Tongue (tissue), 2 donors: ENCODE data around the gene P2RX7. TPM values are rescaled to one million over a fixed set of nuclear protein-coding genes. Genes with fewer than 3 reads are reported as not detected.

Source experiments
- DNase-seq: peaks from one replicate; pipeline ENCODE4 v3.0.0-alpha.2; 2015
- total RNA-seq: library from RNA; depleted of rRNA; stranded (reverse); fragments of >200 nt; gene quantifications from one replicate; pipeline ENCODE4 v1.2.3, GENCODE V29; 2014

Gene P2RX7
- total RNA-seq, 1 donor from 2014 or later, result 2.3 TPM

DNA sequence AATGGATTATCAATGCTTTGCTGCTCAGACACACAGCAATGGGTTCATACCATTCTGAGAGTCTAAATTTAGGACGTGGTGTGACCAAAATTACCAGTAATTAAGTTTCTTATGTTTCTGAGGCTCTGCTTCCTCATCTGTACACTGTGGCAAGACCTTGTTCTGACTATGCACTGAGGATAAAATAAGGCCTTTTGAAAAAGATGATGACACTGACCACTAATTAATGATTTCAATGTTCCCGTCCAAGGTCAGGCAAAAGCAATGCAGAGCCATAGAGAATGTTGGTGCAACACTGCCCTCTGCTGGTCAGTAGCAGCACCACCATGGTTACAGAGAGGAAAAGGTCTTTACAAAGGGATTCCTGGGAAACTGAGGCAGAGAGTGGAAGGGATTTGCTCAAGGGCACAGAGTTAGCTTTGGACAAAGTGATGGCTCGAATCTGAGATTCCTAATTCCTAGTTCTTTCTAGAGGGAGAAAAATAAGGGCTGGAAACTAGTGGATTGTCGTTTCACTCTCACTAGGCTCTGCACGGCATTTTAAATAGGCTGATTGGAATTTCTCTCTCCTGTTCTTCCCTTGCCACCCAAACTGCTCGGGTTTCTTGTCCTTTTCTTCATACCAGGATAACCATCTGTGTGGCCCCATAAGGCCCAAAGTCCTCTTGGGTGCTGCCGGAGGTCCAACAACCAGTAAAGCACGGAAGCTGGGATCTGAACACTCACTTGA, 22.3 kb upstream of the P2RX7 start:
- DNase-seq, result peak; percentile 82

- no peak for DNase-seq
Measured at GRCh38 chr12:121111684-121112083, 21.0 kb upstream of the P2RX7 start.

DNA sequence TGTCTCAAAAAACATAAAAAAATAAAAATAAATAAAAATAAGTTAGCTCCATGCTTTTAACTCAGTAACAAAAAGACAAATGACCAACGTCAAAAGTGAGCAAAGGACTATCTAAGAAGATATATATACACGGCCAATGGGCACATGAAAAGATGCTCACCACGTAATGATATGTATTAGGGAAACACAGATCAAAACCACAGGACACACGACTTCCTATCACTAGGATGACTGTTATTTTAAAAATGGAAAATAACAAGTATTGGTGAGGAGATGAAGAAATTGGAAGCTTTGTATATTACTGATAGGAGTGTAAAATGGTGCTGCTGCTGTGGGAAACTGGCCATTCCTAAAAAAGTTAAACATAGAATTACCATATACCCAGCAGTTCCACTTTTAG, 20.2 kb upstream of the P2RX7 start:
- no peak for DNase-seq

GRCh38 chr12:121113057-121113456, 19.6 kb upstream of the P2RX7 start:
- no peak for DNase-seq

- DNase-seq, result no peak
Measured at GRCh38 chr12:121114019-121114639, 18.5 kb upstream of the P2RX7 start.

DNA sequence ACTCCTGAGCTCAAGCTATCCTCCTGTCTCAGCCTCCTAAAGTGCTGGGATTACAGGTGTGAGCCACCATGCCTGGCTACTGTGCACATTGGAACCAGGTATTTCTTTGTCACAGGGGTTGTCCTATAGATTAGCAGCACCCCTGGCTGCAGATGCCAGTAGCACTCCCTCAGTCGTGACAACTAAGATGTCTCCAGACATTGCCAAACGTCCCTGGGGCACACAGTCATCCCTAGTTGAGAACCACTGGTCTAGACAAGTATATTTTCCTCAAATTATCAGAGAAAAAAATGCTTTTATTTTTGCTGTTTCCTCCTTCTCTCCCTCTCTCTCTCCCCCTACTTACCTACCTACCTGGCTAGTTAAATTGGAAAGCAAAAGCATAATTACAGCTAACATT, 17.9 kb upstream of the P2RX7 start:
- no peak for DNase-seq

- no peak for DNase-seq
Measured at GRCh38 chr12:121115530-121115929, 17.1 kb upstream of the P2RX7 start.

DNA sequence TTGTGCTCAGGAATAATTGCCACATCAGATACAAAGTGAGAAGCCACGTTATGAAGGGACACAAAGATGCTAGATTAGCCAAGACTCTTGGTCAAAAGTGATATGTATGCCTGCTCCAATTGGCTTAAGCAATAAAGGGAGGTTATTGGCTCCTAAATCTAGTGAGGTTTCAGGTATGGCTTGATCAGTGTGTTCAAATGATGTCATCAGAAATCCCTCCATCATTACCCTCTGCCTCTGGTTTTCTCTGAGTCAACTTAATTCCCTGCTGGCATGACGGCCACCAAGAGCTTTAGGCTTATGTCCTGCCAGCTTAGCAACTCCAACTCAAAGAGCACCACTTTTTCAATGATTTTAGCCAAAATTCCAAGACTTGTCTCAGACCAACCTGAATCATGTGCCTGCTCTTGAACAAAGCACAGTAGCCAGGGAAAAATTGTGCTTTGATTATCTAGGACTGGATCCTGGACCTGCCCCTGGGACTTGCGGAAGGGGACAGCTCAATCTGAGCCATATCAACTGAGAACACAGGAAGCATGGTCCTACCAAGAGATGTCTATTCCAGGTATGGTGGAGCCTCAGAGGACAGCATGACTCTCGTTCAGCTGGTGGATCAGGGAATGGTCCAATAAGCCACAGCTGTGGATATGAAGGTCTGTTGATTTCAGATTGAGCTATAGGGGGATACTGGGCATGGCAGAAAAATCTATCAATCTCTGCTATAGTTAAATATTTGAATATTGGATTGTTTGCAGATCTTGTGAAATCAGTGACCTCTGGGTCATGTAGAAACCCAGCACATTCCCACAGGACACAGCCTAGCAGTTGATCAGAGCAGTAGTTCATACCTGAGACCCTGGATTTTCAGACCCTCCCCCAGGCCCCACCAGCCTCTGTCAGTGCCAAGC, 16.1 kb upstream of the P2RX7 start:
- no peak for DNase-seq

DNA sequence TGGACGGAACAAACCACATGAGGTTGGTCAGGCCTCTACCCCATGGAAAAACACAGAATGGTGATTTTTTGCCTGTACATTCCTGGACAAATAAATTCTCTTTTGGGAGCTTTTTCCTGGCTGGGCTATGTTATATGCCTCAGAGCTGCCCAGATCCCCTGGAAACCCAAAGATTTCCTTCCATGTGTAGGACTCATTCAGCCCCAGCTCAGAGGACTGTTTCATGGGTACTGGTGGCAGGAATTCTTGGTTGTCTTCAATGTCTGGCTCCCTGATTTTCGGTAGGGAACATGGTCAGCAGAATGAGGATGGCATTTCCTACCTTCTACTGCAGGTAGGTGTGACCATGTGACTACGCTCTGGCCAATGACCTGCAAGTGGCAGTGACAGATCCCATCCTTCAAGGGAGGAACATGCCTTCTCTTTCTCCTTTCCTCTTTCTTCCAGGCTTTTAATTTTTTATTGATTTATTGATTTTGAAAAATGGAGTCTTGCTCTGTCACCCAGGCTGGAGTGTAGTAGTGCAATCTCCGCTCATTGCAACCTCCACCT, 15.4 kb upstream of the P2RX7 start:
- no peak for DNase-seq

DNA sequence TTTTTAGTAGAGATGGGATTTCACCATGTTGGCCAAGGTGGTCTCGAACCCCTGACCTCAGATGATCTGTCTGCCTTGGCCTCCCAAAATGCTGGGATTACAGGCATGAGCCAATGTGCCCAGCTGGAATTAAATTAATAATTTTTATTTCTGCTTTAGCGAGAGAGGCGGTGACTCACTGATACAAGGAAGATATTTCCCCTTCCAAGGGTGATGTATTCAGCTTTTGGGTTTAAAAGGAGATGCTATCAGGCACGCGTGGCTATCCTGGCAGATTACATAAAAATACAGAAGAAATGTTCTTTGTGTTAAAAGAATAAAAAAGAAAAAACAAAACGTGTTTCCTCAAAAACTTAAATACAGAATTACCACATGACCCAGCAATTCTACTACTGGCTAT, 12.4 kb upstream of the P2RX7 start:
- no peak for DNase-seq

GRCh38 chr12:121120989-121121755, 11.5 kb upstream of the P2RX7 start:
- no peak for DNase-seq

DNA sequence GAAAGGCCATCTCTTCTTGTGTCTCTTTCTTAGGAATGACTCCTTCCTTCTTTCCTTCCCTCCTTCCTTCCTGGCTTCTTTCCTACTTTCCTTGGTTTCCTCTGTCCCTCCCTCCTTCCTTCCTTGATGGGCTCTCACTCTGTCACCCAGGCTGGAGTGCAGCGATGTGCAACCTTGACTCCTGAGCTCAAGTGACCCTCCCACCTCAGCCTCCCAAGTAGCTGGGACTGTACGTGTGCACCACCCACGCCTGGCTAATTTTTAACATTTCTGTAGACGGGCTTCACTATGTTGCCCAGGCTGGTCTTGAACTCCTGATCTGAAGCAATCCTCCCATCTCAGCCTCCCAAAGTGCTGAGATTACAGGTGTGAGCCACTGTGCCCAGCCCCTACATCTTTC, 10.9 kb upstream of the P2RX7 start:
- DNase-seq, result no peak

DNA sequence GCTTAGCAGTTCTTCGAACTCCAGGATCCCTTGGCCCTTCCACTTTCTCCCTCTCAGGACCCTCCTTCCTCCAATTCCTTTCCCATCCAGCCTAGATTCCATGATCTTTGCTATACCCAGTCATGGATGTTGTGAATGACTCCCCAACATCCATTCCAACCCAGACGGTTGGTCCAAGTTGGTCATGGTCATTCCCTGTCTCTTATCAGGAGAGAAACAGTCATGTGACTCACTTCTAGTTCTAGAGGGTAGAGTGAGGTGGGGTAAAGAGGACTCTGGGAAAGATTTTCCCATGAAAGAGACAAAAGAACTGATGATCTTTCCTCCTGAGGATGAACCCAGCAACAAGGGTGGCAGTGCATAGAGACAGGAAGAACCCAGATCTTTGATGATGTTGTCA, 9.2 kb upstream of the P2RX7 start:
- DNase-seq, result no peak

- no peak for DNase-seq
Measured at GRCh38 chr12:121124402-121125109, 8.1 kb upstream of the P2RX7 start.

DNA sequence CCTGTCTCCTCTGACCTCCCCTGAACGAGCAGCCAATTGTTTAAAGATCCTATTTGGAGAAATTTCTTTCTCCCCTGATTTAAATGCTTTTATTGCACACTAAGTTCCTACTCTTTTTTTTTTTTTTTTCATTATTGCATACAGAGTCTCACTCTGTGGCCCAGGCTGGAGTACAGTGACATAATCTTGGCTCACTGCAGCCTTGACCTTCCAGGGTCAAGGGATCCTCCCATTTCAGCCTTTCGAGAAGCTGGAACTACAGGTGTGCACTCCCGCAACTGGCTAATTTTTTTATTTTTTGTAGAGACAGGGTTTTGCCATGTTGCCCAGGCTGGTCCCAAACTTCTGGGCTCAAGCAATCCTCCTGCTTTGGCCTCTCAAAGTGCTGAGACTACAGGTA, 5.2 kb upstream of the P2RX7 start:
- DNase-seq, result no peak

- peak; percentile 59 for DNase-seq
Measured at GRCh38 chr12:121128908-121129810, 3.5 kb upstream of the P2RX7 start.

- no peak for DNase-seq
Measured at GRCh38 chr12:121129811-121130147, 2.9 kb upstream of the P2RX7 start.

GRCh38 chr12:121130866-121131373, 1.8 kb upstream of the P2RX7 start:
- DNase-seq, result no peak

DNA sequence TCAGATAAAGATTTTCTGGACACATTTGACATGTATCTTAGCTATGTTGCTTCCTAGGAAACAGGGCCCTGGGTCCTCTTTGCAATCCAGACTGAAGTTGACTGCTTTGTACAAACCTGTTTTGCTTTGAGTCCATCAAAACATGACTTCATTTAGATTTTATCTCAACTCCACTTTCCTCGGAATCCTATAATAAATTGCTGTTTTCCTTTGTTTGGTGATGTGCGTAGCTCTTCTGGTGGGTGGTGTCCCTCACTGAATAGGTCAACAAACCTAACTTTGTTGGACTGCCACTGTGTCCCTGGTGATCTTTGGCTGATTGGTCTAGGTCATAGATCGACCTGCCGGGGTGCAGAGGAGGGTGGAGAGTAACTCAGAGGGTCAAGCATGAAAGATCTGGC, 735 bp upstream of the P2RX7 start:
- no peak for DNase-seq

- no peak for DNase-seq
Measured at GRCh38 chr12:121133838-121134237, 1.2 kb downstream of the P2RX7 start.
